Midbrain (tissue), 1 donor: Measurements from ENCODE around the gene FGF12.
A peak's percentile ranks its signal among the peaks of the same experiment; 100 is the strongest.

ENCODE experiments used
- DNase-seq: peaks from one replicate; lab custom pipeline; 2025; lab: John Stamatoyannopoulos, UW

FGF12 gene

DNA sequence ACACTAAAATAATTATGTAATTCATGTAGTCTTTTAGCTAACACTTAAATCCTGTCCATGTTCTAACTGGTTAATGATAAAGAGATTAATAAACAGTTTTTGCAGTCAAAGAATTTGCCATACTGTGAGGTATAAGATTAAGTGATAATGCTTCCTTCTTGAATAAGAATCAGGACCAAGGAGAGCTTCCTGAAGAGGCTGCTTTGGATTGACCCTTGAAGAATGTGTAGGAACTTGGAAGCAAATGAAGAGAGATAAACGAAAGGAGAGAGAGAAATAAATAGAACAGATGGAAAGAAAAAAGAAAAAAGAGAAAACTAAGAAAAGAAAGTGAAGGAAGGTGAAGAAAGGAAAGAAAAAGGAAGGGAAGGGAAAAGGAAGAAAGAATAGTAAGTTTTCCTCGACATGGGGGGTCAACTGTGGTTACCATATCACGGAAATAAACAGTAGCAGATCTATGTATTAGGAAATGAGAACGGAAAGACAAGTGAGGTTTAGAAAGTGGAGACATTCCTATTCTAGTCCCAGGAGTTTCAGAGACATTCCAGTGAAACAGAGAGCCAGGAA lies 539.8 kb downstream of the FGF12 start:
- DNase-seq: no peak

DNA sequence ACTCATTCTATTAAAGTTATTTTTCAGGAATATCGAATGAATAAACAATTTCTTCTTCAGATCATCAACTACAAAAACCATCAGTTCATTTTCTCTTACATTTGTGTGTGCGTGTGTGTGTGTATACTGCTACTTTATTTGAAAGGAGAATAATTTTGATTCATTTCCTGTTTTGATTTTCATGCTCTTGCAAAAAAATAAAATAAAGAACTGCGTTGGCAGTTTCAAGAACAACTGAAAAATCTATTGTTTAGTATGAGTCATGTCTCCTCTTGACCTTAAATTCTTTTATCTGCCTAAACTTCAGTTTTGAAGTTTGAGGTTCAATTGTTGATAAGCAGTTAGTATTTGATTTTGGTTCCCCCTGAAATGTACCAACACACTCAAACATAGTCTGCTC lies 540.8 kb downstream of the FGF12 start:
- DNase-seq: no peak

DNA sequence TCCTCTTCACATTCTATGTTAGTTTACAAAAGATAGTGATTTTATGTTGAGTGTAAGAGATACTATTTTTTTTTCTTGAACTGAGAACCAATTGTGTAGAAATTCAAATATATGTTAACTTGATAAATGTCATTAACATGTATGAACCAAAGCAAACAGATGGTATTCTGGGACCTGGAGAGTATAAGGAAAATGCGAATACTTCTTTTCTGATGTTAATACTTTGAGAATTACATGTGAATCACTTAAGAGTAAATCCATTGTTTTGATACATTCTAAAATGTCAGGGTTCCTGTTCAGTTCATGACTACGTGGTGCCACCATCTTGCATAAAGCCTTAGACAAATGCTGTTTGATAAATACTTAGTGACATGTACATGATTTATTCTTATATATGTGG lies 541.3 kb downstream of the FGF12 start:
- DNase-seq: no peak

DNA sequence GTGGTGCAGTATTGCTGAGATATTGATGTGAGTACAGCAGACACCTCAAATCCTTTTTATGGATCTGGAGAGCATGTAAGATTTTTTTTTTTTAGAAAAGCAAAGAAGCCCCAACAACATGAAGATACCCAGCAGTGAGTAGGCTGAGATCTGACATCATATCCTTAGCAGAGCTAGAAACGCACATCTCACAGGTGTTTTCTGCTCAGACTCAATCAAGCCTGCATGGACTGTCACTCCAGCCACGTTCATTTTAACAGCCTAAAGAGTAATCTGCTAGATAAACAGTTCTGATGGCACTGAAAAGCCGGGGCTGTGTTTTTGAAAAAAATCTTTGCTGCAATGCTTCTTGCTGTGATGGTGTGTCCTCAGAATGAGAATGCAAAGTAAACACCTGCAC lies 544.2 kb downstream of the FGF12 start:
- no peak for DNase-seq

DNA sequence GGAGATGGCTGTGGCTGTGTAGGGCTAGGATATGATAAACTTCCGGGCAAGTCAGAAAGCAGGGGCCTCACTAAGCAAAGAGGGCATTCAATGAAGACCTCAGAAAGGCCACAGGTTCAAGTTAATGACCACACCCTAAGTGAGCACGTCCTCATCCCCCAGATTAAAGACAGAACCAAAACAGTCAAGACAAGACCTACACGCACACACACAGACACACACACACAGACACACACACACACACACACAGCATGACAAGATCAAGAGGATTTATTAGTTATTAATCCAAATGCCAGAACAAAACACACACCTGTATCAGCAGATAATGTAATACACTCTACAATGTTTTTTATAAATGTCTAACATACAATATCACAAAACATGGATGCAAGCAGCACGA lies 546.2 kb downstream of the FGF12 start:
- DNase-seq: no peak

DNA sequence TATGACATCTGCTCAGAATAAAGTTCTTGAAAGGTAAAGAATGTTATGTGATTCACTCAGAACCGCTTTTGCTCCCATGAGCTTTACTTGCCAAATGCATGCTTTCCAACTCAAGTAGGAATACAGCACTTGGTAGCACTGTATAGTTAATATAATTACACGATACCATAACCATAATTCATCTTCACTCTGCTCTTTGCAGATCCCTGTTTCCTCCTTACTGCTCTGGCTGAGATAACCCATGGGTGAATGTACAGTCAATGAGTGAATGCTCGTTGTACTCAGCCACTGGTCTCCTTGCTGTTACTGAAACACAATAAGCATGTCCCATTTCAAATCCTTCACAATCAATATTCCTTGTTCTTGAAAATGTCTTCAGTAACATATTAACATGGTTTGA lies 550.0 kb downstream of the FGF12 start:
- DNase-seq: no peak

DNA sequence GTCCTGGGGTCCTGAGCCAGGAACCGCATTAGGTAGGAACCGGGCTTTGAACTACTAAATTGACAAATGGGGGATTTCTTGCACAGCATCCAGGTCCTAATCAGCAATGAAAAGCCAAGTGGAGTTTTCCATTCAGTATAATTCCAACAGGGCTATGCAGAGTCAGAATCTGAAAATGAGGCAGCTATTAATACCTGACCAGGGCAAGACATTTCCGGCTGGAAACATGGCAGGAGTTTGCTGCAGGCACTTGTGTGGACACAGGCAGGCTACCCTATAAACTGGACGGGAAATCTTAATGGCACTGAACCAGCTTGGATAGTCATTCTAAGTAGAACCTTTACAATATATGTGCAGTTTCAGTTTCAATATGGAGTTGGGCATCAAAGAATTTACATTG lies 553.1 kb downstream of the FGF12 start:
- no peak for DNase-seq

DNA sequence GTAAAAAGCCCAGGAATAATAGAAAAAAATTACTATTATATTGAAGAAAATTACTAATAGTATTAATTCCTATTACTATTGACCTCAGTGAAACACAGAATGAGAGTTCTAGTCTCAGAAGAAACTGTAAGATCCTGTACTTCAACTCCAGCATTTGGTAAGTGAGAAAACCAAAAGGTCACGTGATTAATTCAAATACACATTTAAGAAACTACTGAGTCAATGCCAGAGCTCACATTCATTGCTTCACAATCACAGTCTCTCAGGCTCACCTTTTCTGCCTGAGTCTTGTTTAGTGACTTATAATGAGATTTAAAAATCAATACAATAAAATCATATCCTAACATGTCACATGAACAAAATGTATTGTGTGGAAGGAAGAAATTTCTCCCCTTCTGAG lies 556.1 kb downstream of the FGF12 start:
- DNase-seq: no peak

DNA sequence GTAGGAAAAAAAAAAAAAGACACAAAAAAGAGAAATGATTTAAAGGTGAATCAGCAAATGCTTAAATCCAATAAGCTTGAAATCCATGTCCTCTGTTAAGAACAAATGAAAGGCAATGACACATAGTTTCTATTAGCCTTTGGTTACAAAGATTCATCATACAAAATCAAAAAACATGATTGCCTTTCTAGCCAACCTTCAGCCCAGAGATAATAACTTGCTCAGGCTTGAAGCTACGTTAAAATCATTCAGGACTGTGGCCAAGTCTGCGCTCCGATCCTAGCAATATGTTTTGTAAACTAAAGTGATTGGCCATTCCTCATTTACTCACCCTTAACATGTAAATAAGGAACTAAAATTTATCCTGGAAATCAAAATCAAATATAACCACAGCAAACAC lies 556.7 kb downstream of the FGF12 start:
- DNase-seq: no peak

DNA sequence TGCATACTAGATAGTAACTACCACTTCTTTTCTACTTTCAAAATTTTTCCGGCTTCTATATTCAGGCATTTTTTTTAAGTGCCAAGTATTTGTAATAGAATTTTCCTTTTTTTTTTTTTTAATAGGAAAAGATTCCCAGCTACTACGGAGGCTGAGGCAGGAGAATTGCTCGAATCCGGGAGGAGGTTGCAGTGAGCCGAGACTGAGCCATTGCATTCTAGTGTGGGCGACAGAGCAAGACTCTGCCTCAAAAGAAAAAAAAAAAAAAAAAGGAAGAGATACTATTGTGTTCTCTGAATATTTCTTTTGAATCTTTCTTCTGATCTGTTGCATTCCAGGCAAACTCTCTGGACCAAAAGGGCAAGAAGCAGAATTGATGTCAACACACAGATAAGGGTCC lies 557.3 kb downstream of the FGF12 start:
- no peak for DNase-seq

DNA sequence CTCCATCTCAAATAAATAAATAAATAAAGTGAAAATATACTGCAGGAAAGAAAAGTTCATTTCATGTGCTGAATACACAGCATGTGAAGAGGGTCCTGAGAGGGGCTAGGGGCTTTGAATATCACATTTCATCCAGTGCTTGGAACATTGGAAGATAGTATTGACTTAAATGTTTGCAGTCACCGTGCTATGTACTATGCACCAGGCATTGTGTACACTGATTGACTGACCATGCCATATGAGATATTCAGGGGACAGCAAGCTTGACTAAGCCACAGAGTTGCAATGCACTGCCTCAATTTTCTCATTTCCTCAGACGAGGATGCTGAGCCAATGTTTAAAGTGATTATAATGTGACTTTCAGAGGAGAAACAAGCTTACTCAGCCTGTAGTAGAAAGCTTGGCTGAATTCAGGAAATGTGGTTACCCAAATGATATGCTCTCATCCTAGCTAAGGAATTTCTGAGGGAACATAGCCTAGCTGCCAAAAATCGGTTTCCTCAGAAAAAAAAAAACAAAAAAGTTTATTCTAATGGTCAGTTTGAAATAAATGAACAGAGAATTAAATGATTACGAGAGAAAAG lies 557.9 kb downstream of the FGF12 start:
- DNase-seq: no peak

DNA sequence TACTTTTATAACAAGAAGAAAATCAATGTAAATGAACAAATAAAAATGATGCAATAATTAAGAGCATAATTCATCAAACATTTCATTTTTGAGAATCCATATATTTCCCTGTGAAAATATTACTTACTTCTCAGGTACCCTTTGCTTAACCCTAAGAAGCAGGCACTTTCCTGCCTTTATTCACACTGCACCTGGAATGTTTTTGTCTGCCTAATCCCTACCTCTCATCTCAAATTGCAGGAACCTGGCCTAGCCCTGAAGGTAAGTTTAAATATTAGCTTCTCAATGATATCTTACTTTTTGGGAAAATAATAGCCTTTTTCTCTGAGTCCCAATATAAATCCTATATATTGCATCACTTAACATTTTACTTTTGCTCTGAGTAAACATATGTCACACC lies 559.1 kb downstream of the FGF12 start:
- no peak for DNase-seq

DNA sequence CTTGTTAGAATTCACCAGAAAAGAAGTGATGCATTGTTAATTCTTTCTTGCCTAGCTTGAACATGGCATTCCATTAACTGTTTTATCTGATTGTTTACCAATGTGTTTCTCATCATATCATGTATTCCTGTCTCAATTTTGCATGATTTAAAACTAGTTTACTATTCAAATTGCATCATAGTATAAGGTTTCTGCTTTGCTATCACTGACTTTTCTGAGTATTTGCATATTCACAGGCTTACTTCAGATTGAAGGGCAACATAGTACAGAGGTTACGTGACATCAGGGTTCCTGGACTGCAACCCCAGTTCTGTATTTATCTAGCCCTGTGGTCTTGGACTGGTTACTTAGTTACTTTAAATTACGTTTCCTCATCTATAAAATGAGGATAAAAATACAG lies 561.8 kb downstream of the FGF12 start:
- DNase-seq: no peak

DNA sequence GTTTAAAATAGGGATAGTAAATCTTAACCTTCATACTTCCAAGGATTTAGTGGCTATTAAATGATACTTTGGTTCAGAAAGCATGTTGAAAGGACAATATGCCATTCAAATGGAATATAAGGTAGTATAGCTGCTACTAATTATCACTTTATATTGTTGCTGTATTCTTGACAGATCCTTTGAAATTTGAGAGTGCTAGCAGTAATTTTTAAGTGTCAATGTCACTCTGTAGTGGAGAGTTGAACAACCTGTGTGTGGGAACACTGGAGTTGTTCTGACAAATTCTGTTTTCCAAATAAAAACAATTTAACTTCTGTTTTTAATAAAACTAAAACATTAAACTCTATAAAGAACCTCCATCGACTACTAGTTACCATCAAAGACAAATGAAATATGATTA lies 565.7 kb downstream of the FGF12 start:
- DNase-seq: no peak

DNA sequence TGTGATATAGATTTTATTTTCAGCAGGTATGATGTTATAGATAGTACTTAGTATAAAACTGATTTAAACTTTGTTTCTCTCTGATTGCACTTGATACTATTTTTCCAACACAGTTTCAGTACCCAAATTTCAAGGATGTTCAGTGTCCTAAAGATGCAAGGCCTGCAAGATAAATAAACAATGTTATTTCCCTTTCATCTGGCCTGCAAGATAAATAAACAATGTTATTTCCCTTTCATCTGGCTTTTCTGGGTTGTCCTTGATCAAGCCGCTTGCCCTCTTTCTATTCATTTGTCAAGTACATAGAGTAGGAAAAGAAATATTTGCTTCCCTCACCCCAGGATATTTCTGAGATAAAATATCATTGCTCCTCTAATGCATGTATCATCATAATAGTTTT lies 571.0 kb downstream of the FGF12 start:
- DNase-seq: no peak

DNA sequence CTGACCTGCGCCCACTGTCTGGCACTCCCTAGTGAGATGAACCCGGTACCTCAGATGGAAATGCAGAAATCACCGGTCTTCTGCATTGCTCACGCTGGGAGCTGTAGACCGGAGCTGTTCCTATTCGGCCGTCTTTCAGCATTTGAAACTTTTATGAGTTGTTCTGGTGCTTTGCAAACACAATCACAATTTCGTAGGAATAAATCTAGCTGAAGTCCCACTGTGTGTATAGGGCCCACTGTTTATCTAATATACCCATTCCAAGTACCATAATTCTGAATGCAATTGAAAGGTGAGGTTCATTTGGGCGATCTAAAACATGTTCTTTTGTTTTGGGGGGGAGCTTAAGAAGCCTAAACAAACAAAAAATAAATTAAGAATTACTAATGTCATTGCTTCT lies 572.1 kb downstream of the FGF12 start:
- no peak for DNase-seq

DNA sequence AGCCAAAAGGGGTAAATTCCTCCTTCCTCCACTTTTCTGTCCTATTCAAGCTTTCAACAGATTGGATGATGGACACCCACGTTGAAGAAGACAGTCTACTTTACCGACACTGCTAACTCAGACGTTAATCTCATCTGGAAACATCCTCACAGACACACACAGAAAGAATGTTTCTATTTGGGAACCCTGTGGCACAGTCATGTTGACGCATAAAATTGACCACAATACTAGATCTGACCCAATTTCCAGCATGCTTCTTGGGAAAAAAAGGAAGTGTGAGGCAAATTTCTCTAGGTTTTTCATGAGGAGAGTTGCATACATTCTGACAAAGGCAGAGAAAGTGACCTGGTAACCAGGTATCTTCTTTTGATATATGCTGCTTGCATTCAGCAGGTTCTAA lies 594.1 kb downstream of the FGF12 start:
- DNase-seq: no peak

DNA sequence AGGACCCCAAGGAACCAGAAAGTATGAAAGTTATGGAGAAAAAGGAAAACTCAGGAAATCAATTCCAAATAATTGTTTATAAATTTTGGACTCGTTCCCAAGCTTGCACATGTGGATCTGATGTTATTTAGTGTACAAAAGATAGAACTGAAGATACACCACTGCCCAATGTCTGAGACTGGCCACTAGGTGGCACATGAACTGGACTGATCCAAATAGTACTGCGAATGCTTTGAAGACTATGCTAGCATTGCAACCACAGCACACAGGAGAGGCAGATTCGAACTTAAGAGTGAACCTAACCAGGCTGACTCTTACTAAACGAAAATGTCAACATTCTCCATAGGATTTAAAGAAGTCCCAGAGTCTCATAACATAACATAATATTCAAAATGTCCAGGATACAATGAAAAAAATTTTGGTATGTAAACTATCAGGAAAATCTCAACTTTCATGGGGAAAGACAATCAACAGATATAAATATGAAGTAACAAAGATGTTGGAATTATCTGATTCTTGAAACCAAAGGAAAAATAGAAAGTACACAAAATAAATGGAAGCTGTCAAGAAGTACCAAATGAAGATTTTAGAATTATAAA lies 596.7 kb downstream of the FGF12 start:
- DNase-seq: peak; percentile 45

DNA sequence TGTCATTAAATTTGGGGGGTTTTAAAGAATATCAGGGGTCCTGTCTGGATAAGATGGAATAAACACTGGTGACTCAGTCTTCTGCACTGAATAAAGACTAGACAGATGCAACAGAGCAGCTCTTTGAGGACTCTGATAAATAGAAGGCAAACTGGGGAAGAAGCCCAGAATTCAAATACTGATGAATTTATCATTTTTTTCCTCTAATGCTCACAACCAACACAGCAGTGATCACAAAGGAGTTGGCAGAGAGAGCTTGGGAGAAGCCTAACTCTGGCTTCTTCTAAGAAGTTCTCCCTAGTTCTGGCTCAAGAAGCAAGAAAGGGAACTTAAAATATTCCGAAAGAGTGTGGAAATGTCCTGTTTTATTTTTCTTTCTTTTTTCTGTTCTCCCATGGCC lies 597.8 kb downstream of the FGF12 start:
- DNase-seq: peak; percentile 13

DNA sequence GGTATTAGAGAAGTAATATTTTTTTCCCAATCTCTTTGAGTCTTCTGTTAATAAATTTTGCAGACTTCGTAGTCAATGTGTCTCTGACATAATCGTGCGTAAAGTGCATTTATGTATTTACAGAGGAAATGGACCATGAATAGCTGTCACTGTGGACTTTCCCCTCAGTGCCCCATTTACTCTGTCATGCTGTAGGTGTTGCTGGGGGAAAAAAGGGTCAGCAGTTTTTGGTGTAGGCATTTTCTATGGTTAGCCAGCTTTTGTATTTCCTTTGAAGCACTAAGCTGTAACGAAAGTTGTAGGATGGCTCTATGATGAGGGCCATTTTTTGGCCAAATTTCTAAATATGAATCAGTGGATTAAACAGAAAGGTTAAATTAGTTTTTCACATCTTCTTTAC lies 598.4 kb downstream of the FGF12 start:
- no peak for DNase-seq

DNA sequence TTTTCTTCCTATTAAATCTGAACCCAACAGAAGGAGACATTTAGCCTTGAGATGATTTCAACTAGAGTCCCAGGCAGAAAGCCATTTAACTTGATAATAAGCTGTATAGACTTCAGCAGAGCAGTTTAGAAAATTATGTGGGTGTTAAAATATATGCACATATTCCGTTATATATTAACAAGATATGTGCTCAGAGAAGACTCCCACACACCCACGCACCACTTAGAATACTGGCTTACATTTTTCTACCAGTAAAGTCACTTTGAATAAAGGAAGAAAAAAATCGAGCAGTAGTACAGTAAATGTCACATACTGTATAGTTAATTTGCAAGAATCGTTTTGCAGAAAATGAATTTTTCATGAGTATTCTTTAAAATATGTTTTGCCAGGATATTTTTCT lies 599.3 kb downstream of the FGF12 start:
- DNase-seq: no peak

DNA sequence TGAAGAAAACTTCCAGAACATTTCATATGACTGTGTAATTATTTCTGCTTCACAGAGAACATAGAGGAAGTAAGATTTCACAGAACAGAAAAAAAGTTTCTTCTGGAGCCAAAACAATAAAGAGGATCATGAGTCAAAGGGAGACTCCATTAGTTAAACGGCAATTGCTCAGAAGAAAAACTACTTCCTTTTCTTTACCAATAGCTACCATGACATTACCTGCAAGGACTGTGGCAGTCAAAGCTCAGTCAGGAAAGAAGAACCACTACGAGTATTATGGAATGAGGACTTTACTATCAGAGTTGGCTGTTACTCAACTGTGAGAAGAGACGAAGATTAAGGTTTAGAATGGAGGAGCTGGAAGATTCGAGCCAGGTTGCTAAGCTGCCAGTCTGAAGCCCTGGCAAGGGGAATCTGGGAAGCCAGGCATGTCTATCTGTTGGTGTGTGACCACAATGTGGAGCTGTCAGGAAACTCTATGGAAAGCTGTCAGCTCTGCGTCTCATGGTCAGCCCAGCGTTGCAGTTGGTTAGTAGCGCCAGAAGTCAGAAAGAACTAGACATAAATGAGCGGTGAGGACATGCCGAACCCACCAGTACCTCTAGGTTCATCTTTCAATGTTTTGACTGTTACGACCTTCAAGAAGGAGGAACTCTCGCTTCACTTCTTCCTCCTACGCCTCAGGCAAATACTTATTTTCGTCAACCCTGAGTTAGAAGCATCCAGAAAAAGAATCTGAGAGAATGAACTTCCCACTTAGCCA lies 604.3 kb downstream of the FGF12 start:
- no peak for DNase-seq

DNA sequence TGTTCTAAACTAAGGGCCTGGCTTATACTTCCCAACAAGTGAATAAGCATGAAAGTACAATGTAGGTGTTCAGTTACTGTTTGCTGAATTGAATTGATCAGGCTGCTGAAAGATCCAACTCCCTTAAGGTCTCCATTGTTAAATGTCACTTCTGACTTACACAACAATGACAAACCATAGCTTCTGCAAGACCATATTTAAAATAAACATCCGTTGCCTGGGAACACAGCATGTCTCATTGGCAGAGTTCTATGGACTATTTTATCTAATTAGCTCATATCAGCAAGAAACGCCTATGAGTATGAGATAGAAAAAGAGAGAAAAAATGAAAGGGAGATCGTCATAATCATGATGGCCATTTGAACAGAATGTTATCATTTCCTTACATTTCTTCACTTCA lies 605.4 kb downstream of the FGF12 start:
- DNase-seq: no peak
